DMS 273 (cell line): ENCODE results near the gene ADAM15.
A peak's percentile ranks its signal among the peaks of the same experiment; 100 is the strongest.

Experiments
- DNase-seq: peaks from one replicate; lab custom pipeline; 2025; ENCODE audit not compliant: unreplicated experiment; lab: John Stamatoyannopoulos, UW

The ADAM15 gene

DNA sequence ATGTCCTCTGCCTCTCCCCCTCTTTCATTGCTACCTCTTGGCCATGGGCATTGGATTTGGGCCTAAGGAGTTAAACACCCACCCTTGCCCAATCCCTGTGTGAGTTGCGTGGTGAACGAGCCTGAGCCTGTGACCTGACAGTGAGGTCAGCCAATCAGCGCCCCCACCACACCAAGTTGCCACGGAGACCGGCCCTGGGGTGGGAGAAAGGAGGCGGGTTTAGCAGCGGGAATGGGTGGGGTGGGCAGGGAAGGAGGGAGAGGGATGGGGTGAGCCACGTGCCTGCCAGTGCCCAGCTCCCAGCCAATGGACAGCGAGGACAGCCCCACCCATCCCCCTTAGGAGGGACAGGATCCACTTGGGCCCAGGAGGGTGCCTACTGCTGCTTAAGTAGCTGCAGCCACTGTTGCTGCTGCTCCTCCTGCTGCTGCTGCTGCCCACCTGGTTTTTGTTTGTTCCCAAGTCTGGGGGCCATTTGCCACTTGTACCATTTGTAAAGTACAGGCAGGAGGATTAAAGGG lies 39.0 kb upstream of the ADAM15 start:
- peak; percentile 95 for DNase-seq

DNA sequence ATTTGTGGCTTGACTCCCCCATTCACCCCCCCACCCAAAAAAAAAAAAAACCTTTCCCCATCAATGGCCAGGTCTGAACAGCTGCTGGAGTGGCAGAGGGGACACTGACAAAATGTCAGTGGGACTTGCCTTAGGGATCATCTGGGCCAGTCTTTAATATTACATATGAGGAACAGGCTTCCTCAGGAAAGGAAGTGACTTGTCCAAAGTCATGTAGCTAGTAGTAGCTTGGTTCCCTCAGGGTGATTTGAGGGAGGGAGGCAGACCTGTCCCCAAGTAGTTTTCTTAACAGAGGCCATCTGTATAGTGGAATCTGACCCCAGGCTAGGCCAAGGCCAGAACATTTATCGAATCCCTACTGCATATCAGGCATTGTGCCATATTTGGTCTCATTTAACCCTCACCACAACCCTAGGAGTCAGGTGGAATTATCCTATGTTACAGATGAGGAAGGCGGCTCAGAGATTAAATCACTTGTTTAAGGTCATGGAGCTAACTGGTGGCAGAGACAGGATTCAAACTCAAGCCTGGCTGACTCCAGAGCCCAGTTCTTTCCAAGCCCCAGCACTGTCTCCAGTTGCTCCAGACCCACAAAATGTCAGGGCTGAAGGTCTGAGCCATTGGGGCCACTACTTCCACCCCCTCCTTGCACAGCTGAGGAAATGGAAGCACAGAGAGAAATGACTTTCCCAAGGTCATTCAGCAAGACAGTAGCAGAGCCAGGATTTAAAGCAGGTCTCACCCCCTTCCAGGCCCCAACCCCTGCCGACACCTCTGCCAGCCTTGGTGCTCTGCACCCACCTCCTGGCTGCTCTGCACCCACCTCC lies 38.1 kb upstream of the ADAM15 start:
- no peak for DNase-seq

DNA sequence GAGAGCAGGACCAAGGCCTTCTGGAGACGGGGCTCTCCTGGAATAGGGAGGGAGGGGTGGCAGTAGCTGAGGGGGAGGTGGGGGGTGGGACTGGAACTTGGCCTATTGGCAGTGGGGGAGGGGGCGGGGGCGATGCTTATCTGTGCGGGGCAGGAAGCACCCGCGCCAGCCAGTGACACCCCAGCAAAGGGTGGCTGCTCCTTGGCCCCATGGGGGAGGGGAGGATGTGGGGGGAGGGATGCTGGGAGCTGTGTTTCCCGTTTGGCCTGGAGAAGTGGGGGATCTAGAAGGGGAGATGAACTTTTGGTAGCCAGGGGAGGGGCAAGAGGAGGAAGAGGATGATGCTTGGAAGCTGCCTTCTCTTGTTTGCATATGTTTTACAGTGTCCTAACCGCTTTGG lies 37.5 kb upstream of the ADAM15 start:
- no peak for DNase-seq

DNA sequence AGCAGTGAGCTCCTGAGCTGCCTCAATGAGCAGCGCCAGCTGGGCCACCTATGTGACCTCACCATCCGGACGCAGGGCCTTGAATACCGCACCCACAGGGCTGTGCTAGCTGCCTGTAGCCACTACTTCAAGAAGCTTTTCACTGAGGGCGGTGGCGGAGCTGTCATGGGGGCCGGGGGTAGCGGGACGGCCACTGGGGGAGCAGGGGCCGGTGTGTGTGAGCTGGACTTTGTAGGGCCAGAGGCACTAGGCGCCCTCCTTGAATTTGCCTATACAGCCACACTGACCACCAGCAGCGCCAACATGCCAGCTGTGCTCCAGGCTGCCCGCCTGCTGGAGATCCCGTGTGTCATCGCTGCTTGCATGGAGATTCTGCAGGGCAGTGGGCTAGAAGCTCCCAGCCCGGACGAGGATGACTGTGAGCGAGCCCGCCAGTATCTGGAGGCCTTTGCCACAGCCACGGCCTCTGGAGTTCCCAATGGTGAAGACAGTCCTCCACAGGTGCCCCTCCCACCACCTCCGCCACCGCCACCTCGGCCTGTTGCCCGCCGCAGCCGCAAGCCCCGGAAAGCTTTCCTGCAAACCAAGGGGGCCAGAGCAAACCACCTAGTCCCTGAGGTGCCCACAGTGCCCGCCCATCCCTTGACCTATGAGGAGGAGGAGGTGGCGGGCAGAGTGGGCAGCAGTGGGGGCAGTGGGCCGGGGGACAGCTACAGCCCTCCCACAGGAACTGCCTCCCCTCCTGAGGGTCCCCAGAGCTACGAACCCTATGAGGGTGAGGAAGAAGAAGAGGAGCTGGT lies 36.2 kb upstream of the ADAM15 start:
- DNase-seq = no peak

DNA sequence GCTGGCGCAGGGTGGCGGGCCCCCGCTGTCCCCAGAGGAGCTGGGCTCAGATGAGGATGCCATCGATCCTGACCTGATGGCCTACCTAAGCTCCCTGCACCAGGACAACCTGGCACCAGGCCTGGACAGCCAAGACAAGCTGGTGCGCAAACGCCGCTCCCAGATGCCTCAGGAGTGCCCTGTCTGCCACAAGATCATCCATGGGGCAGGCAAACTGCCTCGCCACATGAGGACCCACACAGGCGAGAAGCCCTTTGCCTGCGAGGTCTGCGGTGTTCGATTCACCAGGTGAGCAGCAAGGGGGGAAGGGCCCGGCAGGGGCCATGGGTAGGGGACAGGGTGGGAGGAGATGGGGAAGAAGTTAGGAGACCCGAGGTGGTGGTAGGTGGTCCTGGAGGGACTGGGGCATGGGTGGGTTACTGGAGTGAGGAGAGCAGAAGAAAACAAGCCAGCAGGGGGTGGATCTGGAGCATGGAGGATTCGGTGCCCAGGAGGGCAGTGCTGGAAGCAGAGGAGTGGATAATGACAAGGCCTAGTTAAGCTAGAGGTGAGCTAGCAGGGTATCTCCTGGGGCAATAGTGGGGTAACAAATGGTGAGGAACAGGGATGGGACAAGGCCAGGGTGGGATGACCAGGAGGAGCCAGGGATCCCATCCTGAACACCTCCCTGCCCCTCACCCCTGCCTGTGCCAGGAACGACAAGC lies 35.4 kb upstream of the ADAM15 start:
- no peak for DNase-seq

DNA sequence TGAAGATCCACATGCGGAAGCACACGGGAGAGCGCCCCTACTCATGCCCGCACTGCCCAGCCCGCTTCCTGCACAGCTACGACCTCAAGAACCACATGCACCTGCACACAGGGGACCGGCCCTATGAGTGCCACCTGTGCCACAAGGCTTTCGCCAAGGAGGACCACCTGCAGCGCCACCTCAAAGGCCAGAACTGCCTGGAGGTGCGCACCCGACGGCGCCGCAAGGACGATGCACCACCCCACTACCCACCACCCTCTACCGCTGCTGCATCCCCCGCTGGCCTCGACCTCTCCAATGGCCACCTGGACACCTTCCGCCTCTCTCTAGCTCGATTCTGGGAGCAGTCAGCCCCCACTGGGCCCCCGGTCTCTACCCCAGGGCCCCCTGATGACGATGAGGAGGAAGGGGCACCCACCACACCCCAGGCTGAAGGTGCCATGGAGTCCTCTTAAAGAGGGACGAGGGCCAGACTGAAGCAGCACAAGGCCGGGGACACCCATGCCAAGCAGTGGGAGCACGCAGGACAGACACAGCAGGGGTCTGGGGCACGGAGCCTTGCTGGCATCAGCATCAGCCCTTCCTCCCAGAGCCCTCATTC lies 34.8 kb upstream of the ADAM15 start:
- no peak for DNase-seq

DNA sequence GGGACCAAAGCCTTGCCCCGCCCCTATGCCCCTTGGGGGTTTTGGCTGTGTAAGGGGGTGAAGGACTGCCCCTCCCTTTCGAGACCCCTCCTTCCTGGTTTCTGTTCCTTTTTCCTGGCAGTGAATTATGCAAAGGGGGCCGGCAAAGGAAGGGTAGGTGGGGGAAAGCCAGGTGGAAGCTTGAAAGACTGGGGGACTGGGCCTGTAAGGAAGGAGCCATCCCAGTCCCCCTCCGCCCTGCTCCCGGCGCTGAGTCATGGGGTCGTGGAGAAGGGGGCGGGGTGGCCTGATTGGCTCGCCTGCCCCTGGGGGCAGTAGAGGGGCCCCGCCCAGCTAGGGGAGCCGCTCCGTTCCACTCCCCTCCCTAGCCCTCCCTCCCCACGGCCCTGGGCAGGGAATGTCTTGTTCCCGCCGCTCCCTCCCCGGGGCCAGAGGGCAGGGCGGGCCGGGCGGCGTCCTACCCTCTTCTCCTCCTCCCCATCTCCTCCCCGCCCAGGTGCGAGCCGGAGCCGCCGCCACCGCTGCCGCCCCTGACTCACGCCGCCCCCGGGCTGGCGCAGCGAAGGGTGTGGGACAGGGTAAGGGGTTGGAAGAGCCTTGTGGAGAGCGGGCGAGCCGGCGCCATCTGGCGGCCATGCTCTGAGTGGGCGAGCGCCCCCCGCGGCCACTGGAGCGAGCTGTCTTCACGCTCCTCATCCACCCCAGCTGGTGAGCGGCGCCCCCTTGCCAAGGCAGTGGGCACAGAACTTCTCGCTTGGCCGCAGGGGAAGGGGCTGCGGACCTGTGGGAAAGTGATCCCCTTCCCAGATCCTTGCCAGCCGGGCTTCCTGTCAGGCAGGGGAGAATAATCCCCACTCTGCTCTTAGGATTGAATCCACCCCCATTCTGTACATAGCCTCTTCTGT lies 33.8 kb upstream of the ADAM15 start:
- DNase-seq = peak; percentile 98

DNA sequence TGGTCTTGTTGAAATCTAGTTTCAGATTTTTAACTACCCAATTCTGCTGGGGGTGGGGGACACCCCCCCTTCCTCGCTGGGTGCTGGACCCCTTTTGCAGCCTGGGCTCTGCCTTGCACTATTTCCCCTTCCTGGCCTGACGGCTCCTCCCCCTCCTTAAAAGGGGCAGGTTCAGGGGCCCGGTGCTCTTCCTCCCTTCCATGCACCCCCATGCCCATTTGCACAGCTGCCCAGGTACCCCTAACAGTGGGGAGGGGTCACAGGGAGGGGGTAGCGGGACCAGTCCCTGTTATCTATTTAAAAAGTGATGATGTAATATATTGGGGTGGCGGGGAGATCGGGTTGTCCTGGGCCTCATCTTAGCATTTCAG lies 33.2 kb upstream of the ADAM15 start:
- DNase-seq = no peak

DNA sequence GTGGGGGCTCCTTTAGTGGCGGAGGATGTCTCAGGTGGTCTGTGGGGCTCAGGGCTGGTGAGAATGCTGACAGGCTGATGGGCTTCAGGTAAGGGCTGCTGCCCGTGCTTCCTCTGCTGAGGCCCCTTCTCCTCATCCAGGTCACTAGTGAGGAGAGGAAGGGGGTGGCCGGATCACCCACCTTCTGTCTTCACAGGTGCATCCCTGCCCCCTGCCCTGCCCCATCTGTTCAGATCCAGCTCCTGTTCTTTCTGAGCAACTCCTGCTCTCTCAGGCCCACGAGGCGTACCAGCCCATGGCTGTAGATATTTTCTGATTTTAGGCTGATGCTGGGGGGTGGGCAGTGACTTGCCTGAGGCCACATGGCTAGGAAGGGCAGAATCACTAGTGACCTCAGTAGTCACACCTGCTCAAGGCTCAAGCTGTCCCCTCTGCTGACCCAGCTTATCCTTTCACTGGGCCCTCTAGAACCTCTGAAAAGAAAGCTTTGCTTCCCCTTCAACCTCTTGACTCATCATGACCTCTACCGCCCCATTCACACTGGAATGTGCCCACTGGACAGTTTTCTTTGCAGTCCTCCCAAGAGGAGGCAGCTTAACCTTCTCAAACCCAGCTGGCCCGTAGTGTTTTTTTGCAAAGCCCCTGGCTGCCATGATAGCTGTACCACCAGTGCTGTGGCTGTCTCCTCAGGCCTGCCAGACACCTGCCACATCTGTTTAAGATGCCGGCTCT lies 32.3 kb upstream of the ADAM15 start:
- DNase-seq = no peak

DNA sequence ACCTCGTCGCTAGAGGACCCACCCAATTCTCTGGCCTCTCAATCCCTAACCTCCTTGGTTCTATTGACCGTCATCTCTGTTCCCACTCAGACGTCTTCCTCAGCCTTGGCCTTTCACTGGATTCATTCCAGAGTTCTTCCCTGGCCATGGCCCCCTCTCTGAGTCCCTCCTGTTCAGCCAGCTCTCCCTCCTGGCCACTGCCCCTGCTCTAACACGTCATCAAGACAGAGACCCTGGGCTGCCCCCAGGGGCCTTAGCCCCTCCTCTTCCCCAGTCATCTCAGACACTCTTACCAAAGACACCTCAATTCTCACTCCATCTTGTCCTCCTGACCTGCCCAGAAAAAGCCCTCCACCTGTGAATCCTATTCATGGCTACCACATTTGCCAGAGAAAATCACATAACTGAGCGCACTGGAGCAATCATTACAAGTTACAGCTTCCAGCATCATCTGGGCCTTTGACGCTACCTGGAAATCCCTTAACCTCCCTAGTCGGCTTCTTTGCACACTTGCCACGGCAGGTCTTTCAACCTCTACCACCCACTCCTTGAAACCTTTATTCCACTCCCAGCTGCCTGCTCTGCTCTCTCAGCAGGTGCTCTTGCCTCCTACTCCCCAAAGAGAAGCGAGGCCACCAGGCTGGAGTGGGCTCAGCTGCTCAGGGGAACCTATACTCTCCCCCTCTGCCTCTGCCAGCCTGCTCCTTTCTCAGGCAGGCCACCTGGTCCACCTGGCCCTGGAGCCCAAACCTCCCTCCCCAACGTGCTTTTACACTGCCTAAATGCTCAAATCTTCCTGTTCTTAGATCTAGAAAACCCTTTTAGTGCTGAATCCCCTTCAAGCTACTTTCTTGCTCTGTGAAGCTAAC lies 31.5 kb upstream of the ADAM15 start:
- DNase-seq = no peak

DNA sequence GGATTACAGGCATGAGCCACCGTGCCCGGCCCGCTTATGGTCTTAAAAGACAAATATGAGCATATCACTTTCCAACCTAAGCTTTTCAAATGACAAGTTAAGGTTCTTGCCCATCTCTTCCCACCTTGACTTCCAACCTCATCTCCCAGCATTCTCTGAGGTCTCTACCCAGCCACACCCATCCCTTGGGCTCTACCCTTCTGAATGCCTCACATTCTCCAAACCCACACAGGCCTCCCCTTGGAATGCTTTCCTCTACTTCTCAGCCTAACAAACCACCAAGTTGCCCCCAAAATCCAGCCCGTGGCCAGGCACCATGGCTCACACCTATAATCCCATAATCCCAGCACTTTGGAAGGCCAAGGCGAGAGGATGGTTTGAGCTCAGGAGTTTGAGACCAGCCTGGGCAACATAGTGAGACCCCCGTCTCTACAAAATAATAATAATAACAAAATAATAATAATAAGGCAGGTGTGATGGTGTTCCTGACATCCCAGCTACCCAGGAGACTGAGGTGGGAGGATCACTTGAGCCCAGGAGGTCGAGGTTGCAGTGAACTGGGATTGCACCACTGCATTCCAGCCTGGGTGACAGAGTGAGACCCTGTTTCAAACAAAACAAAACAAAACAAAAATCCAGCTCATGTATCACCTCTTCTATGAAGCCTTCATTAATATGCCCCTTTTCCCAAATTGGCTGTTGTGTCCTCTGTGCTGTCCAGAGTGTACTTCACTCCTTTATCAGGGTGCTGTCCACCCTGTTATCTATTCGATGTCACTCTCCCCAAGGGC lies 28.8 kb upstream of the ADAM15 start:
- no peak for DNase-seq

DNA sequence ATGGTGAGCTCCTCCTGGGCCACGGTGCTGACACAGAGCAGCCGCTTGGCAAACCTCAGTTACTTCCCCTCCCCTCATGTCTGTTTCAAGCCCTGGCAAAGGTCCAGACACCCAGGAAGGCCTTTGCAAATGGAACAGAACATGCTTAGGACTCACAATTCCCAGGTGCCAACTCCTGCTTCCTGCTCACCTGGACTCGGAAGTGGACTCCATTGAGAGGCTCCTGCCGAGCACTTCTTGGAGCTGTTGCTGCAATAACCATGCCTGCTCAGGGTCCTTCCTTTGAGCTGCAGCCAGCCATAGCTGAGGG lies 28.2 kb upstream of the ADAM15 start:
- no peak for DNase-seq

DNA sequence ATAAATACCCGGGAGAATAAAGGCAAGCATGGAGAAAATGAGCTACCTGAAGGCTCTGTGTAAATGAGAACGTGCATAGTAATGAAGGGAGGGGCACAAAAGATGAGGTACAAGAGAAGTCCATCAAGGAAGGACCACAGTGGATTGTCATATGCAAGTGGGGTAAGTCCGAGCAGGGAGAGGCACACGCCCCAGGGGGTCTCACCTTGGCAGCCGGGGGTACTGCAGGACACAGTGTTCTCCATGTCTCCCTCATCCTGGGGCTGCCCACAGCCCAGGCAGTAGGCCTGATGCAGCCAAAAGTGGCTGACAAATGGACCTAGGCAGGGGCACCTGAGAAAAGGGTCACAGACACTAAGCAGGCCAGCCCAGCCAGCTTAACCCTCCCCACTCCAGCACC lies 27.5 kb upstream of the ADAM15 start:
- no peak for DNase-seq

DNA sequence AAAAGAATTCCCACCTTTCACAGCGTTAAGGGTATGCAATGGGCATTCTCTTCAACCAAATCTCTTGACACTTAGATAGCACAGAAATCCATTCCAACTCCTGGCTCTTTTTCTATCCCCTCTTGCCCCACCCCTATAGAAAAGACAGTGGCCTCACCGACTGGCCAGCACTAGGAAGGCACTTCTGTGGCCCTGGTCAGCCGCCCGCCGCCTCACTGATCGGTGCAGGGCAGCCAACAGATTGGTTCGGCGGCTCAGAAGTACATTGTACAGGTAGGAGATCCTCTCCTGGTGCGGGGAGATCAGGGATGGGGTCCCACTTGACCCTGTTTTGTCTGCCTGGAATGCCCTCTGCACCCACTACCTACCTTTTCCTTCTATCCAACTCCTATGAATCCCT lies 26.8 kb upstream of the ADAM15 start:
- no peak for DNase-seq

DNA sequence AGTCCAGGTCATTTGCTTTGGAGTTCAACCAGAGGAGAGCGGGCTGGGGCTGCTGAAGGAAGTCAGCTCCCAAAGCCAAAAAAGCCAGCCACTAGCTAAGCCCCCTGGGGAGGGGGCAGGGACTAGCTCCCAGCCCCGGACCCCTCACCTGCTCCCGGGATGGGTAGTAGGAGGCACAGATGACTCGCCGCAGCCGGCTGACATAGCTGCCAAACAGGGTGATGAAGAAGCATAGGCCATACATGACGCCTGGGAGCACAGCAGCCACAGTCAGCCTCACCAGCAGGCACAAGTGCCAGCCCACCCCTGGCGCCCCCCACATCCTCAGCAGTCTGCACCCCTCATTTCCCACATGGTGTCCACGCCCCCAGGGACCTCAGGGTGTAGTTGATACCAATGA lies 25.0 kb upstream of the ADAM15 start:
- DNase-seq = no peak

DNA sequence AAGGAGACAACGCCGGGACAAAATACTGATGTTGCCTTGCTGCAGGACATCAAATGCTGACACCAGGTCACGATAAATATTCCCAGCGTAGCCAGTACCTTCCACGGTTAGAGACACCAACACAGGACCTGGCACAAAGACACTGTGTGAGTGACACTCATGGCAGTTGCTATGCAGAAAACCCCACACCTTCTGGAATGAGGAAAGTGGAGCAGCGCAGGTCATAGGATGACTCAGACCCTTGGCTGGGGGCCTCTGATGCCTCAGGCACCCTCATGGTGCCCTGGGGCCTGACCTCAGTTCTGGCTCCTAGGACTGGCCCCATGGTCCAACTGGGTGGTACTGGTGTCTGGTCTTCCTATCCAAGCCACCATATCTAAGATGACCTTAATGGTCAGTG lies 24.5 kb upstream of the ADAM15 start:
- DNase-seq = peak; percentile 32

DNA sequence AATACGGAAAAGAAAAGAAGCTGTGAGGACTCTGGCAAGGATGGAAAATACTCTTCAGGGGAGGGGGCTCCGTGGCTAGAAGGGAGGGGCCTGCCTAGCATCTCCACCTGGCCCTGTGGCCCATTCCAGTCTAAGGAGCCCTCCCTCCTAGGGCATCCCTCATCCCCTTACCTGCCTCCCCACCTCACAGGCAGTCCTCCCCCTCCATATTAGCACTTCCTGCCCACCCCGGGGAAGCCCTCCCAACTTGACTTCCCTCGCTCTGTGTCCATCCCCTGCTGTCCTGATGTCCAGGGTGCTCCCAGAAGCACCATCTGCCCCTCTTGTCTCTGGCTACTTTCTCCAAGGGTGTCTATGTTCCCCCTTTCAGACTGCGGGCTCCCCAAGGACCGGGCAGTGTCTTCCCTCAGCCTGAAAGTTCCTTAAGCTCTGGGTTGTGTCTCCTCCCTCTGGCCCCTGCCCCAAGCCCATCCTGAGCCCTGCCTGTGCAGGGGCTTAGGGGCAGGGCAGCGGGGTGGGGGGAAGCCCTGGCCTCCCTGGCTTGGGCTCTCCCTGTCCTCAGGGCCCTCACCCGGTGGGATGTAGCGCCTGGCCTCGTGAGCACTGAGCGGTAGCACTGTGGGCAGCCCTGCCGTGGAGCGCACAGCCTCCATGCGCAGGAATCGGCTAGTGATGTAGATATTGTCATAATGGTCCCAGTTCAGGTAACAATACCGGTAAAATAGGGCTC lies 21.4 kb upstream of the ADAM15 start:
- no peak for DNase-seq
